HepG2 (cell line): ENCODE measurements around the gene OR52W1.

ENCODE experiments used
- ATF7 ChIP-seq, 2 experiments: fragments of 450-650 bp in 1 of 2; sonication (generic) in 1 of 2; formaldehyde crosslinking in 1 of 2; IDR thresholded peaks; 2 replicates each; pipeline versions ENCODE4 v1.4.0 to v1.6.1; 2016 to 2020; ENCODE audit warnings: antibody characterized with exemption in 1 of 2, mild to moderate bottlenecking in 1 of 2, missing genetic modification reagents in 1 of 2
- CTCF ChIP-seq: sonication (generic); formaldehyde crosslinking; IDR thresholded peaks from 2 replicates; pipeline ENCODE4 v1.5.0; 2020; ENCODE audit warnings: mild to moderate bottlenecking, missing genetic modification reagents, moderate library complexity
- EZH2 ChIP-seq: conservative IDR thresholded peaks from 2 replicates; pipeline ENCODE4 v1.6.1; 2012; ENCODE audit warnings: mild to moderate bottlenecking, low read depth, low read length, moderate library complexity
- SNAI1 ChIP-seq: sonication (generic); formaldehyde crosslinking; IDR thresholded peaks from 2 replicates; pipeline ENCODE4 v1.5.0; 2020; ENCODE audit warnings: mild to moderate bottlenecking, missing genetic modification reagents, borderline replicate concordance
- ZBTB33 ChIP-seq: sonication (generic); formaldehyde crosslinking; IDR thresholded peaks from 2 replicates; pipeline ENCODE4 v1.4.0; 2020; ENCODE audit warnings: missing genetic modification reagents

- no peak for TF ChIP-seq CTCF (CRISPR knock-in tag)
- no peak for TF ChIP-seq ATF7 (IDR thresholded peaks at IDR 0.05)
- TF ChIP-seq ATF7 (CRISPR knock-in tag; IDR thresholded peaks at IDR 0.05), result no peak
- TF ChIP-seq ZBTB33 (CRISPR knock-in tag), result no peak
- no peak for TF ChIP-seq SNAI1 (CRISPR knock-in tag)
- no peak for TF ChIP-seq EZH2
These were observed 20.3 kb downstream of the OR52W1 start for GRCh38 chr11:6219359-6219758.
